Thoracic aorta (tissue), 2 donors: ENCODE measurements around the gene RFTN1. TPM values are rescaled to one million over a fixed set of nuclear protein-coding genes. Genes with fewer than 3 reads are reported as not detected.

Experiments
- ATAC-seq: fragments of 150-250 bp; one replicate; pipeline ENCODE4 v1.8.0; 2017; ENCODE audit warnings: low read depth; ENCODE audit not compliant: insufficient number of reproducible peaks, low FRiP score
- DNase-seq: peaks from one replicate; pipeline ENCODE4 v3.0.0-alpha.2; 2020; ENCODE audit warnings: low spot score
- H3K27ac ChIP-seq, 2 donors: fragments of 200-600 bp; sonication (generic); 1 replicate in 1 of 2; 2 replicates in 1 of 2; pipeline ENCODE4 v1.5.1; 2016; ENCODE audit warnings: mild to moderate bottlenecking in 2 of 2, moderate library complexity in 2 of 2
- H3K27me3 ChIP-seq: fragments of 200-600 bp; sonication (generic); replicated peaks from 2 replicates; pipeline ENCODE4 v1.6.0; 2016; ENCODE audit warnings: mild to moderate bottlenecking; ENCODE audit not compliant: insufficient read depth
- H3K36me3 ChIP-seq: fragments of 200-600 bp; sonication (generic); one replicate; pipeline ENCODE4 v1.5.1; 2016
- H3K4me1 ChIP-seq, 2 donors: fragments of 200-600 bp; sonication (generic); 1 replicate in 1 of 2; 2 replicates in 1 of 2; pipeline versions ENCODE4 v1.5.1 to v1.6.0; 2016; ENCODE audit warnings: low read depth in 2 of 2, mild to moderate bottlenecking in 1 of 2; ENCODE audit not compliant: control insufficient read depth in 1 of 2
- H3K4me3 ChIP-seq: fragments of 200-600 bp; sonication (generic); 2 replicates; pipeline ENCODE4 v1.5.1; 2016; ENCODE audit warnings: mild to moderate bottlenecking
- H3K9me3 ChIP-seq: fragments of 200-600 bp; sonication (generic); 2 replicates; pipeline ENCODE4 v1.5.1; 2016
- total RNA-seq, 2 donors: library from RNA; depleted of rRNA; stranded (reverse); fragments of >200 nt; gene quantifications; one replicate each; pipeline versions ENCODE4 v1.1.0 to v1.2.3, GENCODE V29; 2016
- TF ChIP-seq, protein P1 (sequence below): fragments of 200-600 bp; sonication (generic); IDR thresholded peaks from one replicate; pipeline ENCODE4 v1.5.1; 2019; ENCODE audit warnings: antibody characterized with exemption

The RFTN1 gene
- total RNA-seq, 2 donors from 2014 or later: 69.7 to 108 TPM

- Histone ChIP-seq H3K4me1 (peaks cover 30 to 44% of the 10 kb centered on the region in 2 donors), H3K9me3 (no peaks in the 10 kb centered on the region), H3K27ac (no peak overlapping the region), H3K36me3 (no peaks in the 10 kb centered on the region), H3K27me3 (no peaks in the 10 kb centered on the region), H3K4me3 (no peak overlapping the region)
- no peak for DNase-seq
- TF ChIP-seq, protein P1, sequence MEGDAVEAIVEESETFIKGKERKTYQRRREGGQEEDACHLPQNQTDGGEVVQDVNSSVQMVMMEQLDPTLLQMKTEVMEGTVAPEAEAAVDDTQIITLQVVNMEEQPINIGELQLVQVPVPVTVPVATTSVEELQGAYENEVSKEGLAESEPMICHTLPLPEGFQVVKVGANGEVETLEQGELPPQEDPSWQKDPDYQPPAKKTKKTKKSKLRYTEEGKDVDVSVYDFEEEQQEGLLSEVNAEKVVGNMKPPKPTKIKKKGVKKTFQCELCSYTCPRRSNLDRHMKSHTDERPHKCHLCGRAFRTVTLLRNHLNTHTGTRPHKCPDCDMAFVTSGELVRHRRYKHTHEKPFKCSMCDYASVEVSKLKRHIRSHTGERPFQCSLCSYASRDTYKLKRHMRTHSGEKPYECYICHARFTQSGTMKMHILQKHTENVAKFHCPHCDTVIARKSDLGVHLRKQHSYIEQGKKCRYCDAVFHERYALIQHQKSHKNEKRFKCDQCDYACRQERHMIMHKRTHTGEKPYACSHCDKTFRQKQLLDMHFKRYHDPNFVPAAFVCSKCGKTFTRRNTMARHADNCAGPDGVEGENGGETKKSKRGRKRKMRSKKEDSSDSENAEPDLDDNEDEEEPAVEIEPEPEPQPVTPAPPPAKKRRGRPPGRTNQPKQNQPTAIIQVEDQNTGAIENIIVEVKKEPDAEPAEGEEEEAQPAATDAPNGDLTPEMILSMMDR: no peak
- ATAC-seq: no peak
Observed at GRCh38 chr3:16460886-16461285, 52.6 kb downstream of the RFTN1 start.

- Histone ChIP-seq H3K9me3 (no peaks in the 10 kb centered on the region), H3K27me3 (no peaks in the 10 kb centered on the region), H3K4me3 (no peak overlapping the region), H3K4me1 (peaks cover 25 to 42% of the 10 kb centered on the region in 2 donors), H3K36me3 (no peaks in the 10 kb centered on the region), H3K27ac (no peak overlapping the region)
- ATAC-seq (no peak), DNase-seq (no peak)
- TF ChIP-seq, protein P1: no peak
Observed at GRCh38 chr3:16460273-16460672, 53.2 kb downstream of the RFTN1 start.

- peak overlapping the region in 1 of 2 donors; percentile 46 for H3K27ac ChIP-seq
- H3K9me3 ChIP-seq: no peaks in the 10 kb centered on the region
- H3K4me1 ChIP-seq: peaks cover 11 to 28% of the 10 kb centered on the region in 2 donors
- TF ChIP-seq, protein P1: no peak
- no peak for DNase-seq
- H3K36me3 ChIP-seq: no peaks in the 10 kb centered on the region
- no peak for ATAC-seq
- no peak overlapping the region for H3K4me3 ChIP-seq
- H3K27me3 ChIP-seq: no peaks in the 10 kb centered on the region
Observed at GRCh38 chr3:16456784-16457415, 56.6 kb downstream of the RFTN1 start.

- H3K27ac ChIP-seq: no peak overlapping the region
- H3K4me3 ChIP-seq: no peak overlapping the region
- H3K9me3 ChIP-seq: no peaks in the 10 kb centered on the region
- no peak for DNase-seq
- TF ChIP-seq, protein P1: no peak
- no peaks in the 10 kb centered on the region for H3K27me3 ChIP-seq
- no peak for ATAC-seq
- no peaks in the 10 kb centered on the region for H3K36me3 ChIP-seq
- H3K4me1 ChIP-seq: peaks cover 11 to 26% of the 10 kb centered on the region in 2 donors
Observed at GRCh38 chr3:16455966-16456365, 57.5 kb downstream of the RFTN1 start.

- Histone ChIP-seq H3K36me3 (no peaks in the 10 kb centered on the region), H3K4me3 (no peak overlapping the region), H3K9me3 (no peaks in the 10 kb centered on the region), H3K27ac (peak overlapping the region in 1 of 2 donors; percentile 36), H3K27me3 (no peaks in the 10 kb centered on the region), H3K4me1 (peaks cover 11 to 33% of the 10 kb centered on the region in 2 donors)
- ATAC-seq (no peak), DNase-seq (no peak)
- TF ChIP-seq, protein P1: no peak
Observed at GRCh38 chr3:16455001-16455400, 58.5 kb downstream of the RFTN1 start.
